NCI-H526 (cell line): Measurements from ENCODE around the gene SCUBE1.

ENCODE experiments used
- DNase-seq, 2 experiments: peaks; one replicate each; lab custom pipeline; 2025; lab: John Stamatoyannopoulos, UW

SCUBE1 gene

DNA sequence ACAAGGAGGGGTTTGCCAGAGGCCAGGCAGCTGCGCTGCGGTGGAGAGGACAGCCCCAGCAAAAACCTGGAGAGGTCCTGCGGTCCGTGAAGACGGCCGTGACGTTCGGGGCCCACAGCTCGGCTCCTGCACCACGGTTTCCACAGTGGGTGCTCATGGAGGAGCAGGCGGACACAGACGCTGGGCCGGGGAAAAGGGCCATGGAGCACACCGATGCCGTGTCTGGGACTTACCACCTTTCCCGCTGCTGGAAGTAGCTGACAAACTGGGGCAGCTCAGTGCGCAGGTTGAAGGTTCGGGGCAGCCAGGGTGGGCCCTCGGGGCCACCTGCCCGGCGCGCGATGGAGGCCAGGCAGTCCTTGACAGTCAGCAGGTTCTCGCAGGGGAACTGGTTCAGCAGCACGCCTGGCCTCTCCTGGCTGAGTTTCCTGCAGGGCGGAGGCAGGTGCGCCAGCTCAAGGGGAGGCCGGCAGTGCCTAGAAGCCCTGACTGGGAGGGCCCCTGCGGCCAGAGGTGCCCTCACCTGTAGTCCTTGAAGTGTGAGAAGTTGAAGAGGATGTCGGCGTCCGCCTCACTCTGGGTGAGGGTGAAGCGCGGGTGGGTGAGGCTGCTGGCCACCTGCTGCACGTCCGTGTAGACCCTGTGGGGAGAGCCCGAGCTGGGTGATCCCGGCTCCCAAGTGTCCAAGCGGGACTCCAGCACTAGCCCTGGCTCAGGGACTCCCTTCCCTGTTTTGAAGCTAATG, 169.0 kb downstream of the SCUBE1 start:
- no peak for DNase-seq

- DNase-seq: no peak
These were observed 169.6 kb downstream of the SCUBE1 start for GRCh38 chr22:43173566-43173965.

- DNase-seq: no peak
These were observed 171.0 kb downstream of the SCUBE1 start for GRCh38 chr22:43172191-43172590.

DNA sequence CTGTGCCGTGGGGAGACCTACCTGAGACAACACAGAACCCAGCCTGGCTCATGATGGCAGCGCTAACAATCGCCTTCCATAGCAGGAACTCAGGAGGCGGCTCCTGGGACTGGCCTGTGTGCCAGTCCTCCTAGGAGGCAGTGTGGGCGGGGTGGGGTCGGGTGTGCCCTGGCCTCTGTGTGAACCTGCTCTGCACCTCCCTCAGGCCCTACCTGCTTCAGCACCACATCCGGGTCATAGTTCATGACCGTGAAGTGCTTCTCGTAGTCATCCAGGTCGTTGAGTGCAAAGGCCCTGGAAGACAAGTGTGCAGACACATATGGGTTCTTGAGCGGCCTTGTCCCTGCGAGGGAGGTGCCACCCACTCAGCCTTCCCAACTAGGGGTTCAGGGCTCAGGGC, 171.6 kb downstream of the SCUBE1 start:
- DNase-seq: no peak

DNA sequence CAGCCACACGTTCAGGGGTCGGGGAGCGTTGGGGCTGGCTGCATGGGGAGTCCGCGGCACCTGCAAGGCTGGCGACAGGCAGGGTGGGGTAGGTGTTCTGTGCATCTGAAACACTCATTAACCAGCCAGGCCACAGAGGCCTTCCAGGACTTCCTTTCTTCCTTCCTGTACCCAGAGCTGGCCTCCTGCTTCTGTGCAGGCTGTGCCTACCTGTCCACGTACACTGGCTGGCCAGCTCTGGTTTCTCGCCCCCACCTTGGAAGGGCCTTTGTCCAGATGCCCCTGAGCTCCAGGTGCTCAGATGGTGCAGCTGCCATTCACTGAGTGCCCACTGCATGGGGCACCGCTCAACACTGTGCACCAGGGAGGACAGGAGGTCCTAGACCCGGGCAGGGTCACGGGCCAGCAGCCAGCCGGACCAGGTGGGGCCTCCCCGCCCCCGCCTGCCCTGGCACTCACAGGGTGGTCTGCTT, 172.1 kb downstream of the SCUBE1 start:
- no peak for DNase-seq

DNA sequence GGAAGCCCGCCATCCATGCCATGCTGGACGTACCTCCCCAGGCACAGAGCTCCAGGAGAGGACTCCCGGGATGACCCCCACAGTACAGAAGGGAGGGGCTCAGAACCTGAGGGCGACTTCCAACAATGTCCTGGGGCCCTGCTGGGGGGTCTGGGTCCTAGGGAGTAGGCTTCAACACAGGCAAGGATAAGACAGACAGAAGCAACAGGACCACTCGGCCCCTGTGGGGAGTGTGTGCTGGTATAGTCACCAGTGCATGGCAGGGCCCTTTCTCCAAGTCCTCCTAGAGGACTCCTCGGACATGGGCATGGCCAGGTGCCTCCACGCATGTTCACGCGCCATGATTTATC, 173.1 kb downstream of the SCUBE1 start:
- no peak for DNase-seq

DNA sequence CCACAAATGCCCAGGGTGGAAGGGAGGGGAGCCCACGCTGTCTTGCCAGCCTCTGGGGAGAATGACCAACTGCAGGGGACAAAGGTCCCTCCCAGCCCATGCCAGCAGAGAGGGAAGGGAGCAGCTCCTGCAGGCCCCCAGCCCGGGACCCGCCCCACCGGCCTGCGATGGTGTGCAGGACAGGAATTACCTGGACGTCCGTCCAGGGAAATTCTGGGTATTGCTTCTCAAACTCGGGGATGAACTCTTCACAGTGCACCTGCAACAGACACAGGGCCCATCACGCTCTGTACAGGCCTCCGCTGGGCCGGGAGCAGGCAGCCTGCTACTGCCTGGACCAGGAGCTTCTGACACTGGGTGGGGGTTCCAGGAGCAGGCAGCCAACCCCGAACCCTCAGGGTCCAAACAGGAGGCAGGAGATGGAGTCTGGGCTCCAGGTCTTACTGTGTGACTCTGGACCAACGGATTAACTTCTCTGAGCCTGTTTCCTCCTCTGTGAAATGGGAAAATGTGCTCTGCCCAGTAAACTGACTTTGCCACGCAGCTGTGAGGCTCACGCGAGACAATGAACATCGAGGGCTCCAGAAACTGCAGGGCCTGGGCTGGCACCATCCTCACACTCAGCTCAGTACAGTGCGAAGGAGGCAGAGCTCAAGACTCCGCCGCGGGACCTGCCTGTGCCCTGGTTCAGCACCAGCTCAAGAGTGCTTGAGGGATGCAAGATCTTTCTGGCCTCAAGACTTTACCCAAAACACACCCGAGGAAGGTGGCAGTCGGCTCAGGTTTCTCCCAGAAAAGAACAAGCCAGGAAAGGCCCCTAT, 173.7 kb downstream of the SCUBE1 start:
- no peak for DNase-seq

DNA sequence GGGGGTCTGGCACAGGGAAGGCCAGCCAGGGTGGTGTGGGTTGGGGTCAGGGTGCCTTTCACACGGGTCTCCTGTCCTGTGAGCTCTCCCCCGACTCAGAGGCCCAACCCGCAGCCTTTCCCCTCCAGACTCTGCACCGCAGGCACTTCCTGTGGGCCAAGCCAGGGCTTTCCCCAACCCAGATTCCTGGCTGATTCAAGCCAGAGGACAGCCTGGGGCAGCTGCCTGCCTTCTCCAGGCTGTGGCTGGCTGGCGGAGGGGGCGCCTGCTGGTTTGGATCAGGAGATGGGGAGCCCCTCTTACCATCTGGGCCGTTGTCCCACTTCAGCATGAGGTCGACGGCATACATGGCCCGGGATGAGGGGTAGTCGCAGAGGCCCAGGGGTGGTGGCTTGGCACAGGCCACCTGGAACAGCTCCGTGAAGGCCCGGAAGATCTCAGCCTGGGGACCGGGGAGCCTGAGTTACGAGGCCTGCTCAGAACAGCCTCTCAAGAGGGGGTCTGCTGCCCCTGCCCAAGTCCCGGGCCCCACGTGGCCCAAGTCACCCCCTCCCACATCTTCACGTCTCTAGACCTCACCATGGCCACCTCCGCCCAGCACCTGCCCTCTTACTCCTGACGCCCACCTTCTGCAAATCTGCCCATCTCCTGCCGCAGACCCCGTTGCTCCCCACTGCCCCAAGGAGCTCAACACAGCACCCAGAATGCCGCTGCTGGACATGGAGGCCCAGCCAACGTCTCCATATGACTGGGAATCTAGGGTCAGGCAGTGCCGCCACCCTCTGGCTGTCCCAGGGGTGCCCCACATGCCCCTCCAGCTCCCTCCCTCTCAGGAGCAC, 174.5 kb downstream of the SCUBE1 start:
- DNase-seq: no peak

GRCh38 chr22:43167001-43167589, 176.1 kb downstream of the SCUBE1 start:
- no peak for DNase-seq

GRCh38 chr22:43166132-43166930, 176.8 kb downstream of the SCUBE1 start:
- no peak for DNase-seq

DNA sequence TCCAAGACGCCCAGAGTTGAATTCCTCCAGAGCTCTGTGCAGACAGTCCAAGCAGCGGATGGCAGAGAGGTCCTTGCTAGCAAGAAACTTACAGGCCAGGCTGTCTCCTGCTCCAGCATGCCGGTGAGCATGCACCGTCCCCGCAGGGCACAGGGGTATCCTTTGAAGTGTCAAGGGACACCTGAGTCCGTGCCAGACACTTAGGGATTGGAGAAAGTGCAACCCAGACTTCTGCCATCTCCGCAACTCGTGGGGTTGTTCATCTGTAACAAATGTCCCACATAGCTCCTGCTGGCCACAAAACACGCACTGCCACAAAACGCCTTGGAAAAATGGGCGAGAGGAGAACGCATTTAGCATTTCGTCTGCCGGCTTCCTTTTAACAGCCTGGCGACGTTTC, 178.5 kb downstream of the SCUBE1 start:
- no peak for DNase-seq

DNA sequence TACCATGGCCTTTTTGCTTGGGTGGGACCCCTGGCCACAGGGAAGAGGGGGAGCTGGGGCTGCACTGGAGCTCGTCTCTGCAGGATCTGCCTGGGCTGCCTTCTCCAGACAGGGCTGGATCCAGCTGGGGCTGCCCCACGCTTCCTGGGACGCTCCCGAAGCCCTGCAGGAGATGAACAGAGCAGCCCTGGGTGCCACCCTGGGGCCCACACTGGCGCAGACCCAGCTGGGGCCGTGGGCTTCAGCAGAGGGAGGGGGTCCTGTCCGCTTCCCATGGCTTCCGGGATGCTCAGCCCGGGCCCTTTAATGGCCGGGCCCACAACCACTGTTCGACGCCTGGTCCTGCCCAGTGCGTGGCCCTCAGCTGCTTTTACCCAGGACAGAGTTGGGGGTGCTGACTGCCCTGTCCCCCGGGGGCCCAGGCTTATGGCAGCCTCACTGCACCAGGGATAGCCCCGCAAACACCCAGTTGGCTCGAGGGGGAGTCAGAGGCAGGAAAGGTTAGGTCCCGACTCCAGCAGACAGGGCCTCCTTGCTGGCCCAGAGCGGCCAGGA, 179.9 kb downstream of the SCUBE1 start:
- no peak for DNase-seq

GRCh38 chr22:43162412-43163150, 180.6 kb downstream of the SCUBE1 start:
- DNase-seq: no peak

DNA sequence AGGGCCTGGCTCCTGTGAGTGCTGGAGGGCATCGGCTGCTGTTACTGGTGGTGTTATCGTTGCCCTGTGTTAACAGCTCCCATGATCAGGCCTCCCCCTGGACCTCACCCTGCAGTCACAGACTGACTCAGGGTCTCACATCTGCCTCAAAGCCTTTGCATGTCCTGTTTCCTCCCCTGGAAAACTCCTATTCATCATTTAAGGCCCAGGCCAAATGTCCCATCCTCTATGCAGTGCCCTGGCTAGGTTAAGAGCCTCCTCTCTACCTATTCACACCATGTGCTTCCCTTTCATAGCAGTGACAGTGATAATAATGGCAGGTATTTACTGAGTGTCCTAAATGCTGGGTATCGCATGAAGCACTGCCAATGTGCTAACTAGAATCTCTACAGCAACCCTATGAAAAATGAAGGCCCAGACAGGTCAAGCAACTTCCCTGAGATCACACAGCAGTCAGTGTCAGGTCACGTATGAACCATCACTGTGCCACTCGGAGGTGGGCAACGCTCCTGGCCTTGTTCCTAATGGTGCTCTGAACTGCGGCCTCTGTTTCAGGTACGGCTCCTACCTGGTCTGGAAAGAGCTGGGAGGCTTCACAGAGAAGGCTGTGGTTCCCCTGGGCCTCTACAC, 182.6 kb downstream of the SCUBE1 start:
- no peak for DNase-seq

DNA sequence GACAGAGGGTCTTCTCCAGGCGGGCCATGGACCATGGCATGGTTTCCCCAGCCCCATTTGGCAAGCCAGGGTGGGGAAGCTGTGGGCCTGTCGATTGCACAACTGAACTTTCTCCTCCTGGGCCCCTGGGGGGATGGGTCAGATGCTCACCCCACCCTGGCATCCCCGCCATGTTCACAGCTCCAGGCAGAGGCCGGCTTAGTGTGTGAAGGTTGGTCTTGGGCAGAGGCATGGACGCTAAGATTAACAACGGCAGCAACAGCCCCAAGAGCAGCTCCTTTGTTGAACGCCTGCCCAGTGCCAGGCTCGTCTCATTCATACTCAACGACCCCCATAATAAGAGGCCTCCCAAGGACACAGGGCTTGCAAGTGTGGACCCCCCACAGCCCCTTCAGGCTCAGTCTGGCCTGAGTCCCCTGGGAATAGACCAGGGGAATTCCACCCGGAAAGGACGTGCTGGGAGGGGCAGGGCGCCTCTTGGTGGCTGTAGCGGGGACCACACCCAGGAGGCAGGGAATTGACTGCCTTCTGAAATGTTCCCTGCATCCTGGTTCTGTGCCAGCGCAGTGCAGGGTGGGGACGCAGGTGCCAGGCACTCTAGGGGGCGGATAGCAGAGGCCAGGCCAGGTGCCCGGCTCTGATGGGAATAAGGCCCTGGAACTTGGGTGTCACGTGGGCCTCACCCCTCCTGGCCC, 183.5 kb downstream of the SCUBE1 start:
- DNase-seq: peak in 1 of 2 experiments; percentile 16

DNA sequence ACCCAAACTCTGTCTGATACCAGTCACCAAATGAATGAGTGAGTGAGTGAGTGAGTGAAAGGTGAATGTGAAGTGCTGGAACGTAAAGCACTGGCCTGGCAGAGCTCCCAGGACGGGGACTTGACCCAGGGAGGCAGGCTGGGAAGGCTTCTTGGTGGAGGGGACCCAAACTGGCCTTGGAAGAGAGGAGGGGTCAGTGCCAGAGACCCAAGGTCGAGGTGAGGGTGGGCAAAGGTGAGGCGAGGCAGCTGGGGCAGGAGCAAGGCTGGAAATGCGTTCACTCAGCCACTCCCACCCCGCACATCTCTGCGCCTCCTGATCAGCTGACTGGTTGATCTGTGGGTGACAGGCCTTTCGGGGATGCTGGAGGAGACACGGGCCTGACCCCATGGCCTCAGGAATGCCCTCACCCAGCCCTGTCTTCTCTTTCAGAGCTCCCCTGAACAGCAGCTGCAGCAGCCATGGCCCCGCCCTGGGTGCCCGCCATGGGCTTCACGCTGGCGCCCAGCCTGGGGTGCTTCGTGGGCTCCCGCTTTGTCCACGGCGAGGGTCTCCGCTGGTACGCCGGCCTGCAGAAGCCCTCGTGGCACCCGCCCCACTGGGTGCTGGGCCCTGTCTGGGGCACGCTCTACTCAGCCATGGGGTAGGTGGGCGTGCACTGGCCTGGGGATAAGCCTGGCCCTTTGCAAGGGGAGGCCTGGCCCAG, 184.2 kb downstream of the SCUBE1 start:
- DNase-seq: no peak

GRCh38 chr22:43157874-43158546, 185.2 kb downstream of the SCUBE1 start:
- DNase-seq: no peak

DNA sequence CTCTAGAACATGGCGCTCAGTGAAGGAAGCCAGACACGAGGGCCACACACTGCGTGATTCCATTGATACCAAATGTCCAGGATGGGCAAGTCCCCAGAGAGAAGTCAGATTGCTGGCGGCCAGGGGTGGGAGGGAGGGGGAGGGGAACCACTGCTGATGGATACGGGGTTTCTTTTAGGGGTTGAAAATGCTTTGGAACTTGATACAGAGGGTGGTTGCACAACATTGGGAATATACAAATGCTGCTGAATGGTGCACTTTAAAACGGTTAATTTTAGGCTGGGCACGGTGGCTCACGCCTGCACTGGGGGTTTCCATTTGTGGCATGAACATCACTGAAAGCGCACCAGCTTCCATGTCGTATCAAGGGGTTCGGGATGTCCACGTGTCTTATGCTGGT, 186.8 kb downstream of the SCUBE1 start:
- no peak for DNase-seq
